Cardiac muscle cell (in vitro differentiated cells and primary cell): ENCODE data around the gene ZNRF4. TPM values are rescaled to one million over a fixed set of nuclear protein-coding genes. Genes with fewer than 3 reads are reported as not detected.

ENCODE experiments used
- DNase-seq, 2 donors: peaks; one replicate each; pipeline versions ENCODE4 v3.0.0 to v3.0.0-alpha.2; 2010 to 2017; ENCODE audit warnings: low read depth in 1 of 2, low spot score in 1 of 2
- H3K27ac ChIP-seq: fragments of 200-600 bp; sonication (generic); 2 replicates; pipeline ENCODE4 v1.5.1; 2016
- H3K27me3 ChIP-seq: fragments of 200-600 bp; sonication (generic); 2 replicates; pipeline ENCODE4 v1.6.0; 2016; ENCODE audit warnings: control low read depth
- H3K36me3 ChIP-seq: fragments of 200-600 bp; sonication (generic); 2 replicates; pipeline ENCODE4 v1.5.1; 2016; ENCODE audit warnings: control low read depth
- H3K4me1 ChIP-seq: fragments of 200-600 bp; sonication (generic); 2 replicates; pipeline ENCODE4 v1.8.1; 2017; ENCODE audit warnings: low read depth, mild to moderate bottlenecking, mixed run types
- H3K4me3 ChIP-seq: fragments of 200-600 bp; sonication (generic); 2 replicates; pipeline ENCODE4 v1.5.1; 2016; ENCODE audit warnings: mild to moderate bottlenecking
- H3K9me3 ChIP-seq: fragments of 200-600 bp; sonication (generic); 2 replicates; pipeline ENCODE4 v1.5.1; 2017; ENCODE audit warnings: low read depth, mild to moderate bottlenecking, control low read depth
- polyA plus RNA-seq: library from polyadenylated mRNA; unstranded; fragments of >200 nt; fragmentation: Nextera tagmentation; extraction: Ambion mirVana; gene quantifications from 2 replicates; pipeline ENCODE4 v1.2.1, GENCODE V29; 2016
- total RNA-seq: library from RNA; depleted of rRNA; stranded (reverse); fragments of >200 nt; gene quantifications from 2 replicates; pipeline ENCODE4 v1.2.3, GENCODE V29; 2016
- TF ChIP-seq, protein P1 (sequence below): IDR thresholded peaks from 2 replicates; pipeline ENCODE4 v1.5.1; 2012; ENCODE audit warnings: low read depth, mild to moderate bottlenecking, low read length

ZNRF4 gene
- total and polyA plus RNA-seq, 2 experiments from 2014 or later = not detected

DNA sequence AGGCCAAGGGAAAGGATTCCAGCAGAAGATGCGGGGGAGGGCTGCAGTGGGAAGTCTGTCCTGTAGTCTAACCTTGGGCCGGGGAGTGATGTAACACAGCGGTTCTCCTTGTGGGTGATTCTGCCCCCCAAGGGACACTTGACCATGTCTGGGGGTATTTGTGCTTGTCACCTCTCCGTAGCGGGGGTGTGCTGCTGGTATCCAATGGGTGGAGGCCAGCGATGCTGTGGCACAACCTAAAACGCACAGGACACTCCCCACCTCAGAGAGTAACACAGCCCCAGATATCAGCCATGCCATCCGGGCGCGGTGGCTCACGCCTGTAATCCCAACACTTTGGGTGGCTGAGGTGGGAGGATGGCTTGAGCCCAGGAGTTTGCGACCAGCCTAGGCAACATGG, 36.3 kb downstream of the ZNRF4 start:
- Histone ChIP-seq H3K36me3 (no peaks in the 10 kb centered on the region), H3K4me3 (no peak overlapping the region), H3K27me3 (peaks cover 16% of the 10 kb centered on the region), H3K4me1 (peaks cover 10% of the 10 kb centered on the region), H3K27ac (no peak overlapping the region), H3K9me3 (no peaks in the 10 kb centered on the region)
- no peak for DNase-seq
- TF ChIP-seq, protein P1, sequence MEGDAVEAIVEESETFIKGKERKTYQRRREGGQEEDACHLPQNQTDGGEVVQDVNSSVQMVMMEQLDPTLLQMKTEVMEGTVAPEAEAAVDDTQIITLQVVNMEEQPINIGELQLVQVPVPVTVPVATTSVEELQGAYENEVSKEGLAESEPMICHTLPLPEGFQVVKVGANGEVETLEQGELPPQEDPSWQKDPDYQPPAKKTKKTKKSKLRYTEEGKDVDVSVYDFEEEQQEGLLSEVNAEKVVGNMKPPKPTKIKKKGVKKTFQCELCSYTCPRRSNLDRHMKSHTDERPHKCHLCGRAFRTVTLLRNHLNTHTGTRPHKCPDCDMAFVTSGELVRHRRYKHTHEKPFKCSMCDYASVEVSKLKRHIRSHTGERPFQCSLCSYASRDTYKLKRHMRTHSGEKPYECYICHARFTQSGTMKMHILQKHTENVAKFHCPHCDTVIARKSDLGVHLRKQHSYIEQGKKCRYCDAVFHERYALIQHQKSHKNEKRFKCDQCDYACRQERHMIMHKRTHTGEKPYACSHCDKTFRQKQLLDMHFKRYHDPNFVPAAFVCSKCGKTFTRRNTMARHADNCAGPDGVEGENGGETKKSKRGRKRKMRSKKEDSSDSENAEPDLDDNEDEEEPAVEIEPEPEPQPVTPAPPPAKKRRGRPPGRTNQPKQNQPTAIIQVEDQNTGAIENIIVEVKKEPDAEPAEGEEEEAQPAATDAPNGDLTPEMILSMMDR = no peak

- no peaks in the 10 kb centered on the region for H3K36me3 ChIP-seq
- DNase-seq = no peak
- peaks cover 17% of the 10 kb centered on the region for H3K27me3 ChIP-seq
- peaks cover 10% of the 10 kb centered on the region for H3K4me1 ChIP-seq
- H3K9me3 ChIP-seq = no peaks in the 10 kb centered on the region
- no peak overlapping the region for H3K27ac ChIP-seq
- H3K4me3 ChIP-seq = no peak overlapping the region
- TF ChIP-seq, protein P1 = no peak
Measured at GRCh38 chr19:5492281-5492634, 37.0 kb downstream of the ZNRF4 start.

DNA sequence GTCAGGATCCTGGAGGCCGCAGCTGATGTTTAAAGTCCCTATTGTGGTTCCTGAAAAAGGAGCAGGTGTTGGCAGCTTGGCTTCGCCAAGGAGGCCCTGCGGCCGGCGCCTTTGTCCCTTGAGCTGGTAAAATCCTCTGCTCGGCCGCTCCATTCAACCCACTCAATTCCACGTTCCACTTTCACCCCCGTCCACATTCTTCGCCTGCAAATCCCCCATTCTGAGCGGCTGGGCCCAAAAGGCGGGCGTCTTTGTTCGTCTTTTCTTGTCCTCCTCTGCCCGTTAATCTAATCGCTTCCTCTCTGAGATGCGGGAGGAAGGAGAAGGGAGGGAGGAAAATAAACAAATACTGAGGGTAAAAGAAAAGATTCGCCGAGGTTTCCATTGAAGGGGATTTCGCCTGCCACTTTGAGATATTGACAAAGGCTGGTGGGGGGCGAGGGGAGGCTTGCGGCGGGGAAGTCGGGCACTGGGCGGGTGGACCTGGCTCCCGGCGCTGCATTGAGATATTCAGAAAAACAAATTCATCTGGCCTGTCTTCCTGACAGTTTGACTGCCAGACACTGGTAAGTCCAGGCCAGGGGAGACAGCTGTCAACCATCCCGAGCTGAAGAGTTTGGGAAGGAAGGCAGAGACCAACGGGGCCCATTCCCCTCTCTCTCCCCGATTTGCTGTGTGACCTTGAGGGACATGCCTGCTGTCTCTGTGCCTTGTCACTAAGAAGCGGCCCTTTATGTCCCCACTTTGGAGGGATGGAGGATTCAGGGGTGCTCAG, 37.6 kb downstream of the ZNRF4 start:
- no peaks in the 10 kb centered on the region for H3K36me3 ChIP-seq
- peaks cover 17% of the 10 kb centered on the region for H3K27me3 ChIP-seq
- no peak overlapping the region for H3K4me3 ChIP-seq
- no peak for DNase-seq
- TF ChIP-seq, protein P1 = no peak
- no peak overlapping the region for H3K27ac ChIP-seq
- no peaks in the 10 kb centered on the region for H3K9me3 ChIP-seq
- peaks cover 10% of the 10 kb centered on the region for H3K4me1 ChIP-seq

DNA sequence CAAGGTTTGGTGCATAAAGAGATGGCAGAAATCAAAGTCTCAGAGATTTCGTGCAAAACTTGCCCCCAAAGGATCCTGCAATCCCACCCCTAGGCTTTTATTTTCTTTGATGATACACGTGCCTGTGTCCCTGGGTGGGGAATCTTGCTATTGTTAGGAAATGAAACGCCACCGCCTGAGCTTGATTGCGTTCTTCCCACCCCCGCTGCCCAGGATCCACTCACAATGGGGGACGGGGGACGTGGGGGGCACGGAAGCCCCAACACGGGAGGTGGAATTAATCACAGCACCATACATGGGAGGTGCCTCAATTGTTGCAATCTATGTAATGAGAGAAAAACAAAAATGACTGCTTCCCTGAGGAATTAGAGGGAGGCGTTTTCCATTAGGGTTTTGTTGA, 39.6 kb downstream of the ZNRF4 start:
- Histone ChIP-seq H3K4me1 (peaks cover 6% of the 10 kb centered on the region), H3K27ac (no peak overlapping the region), H3K27me3 (peaks cover 17% of the 10 kb centered on the region), H3K4me3 (no peak overlapping the region), H3K9me3 (no peaks in the 10 kb centered on the region), H3K36me3 (no peaks in the 10 kb centered on the region)
- TF ChIP-seq, protein P1 = no peak
- no peak for DNase-seq

DNA sequence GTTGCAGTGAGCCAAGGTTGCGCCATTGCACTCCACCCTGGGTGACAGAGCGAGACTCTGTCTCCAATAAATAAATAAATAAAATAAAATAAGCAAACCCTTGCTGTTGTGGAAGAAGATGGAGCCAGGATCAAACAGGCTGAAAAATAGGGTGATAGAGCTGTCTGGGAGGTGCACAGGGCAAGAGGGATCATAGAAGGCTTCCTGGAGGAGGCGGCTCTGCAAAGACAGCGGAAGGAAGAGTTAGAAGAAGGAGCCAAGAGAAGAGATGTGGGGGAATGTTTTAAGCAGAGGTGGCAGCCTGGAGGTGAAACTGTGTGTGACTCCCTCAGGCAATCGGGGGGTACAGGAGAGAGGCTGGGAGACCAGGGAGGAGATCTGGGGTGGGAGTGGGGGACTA, 40.6 kb downstream of the ZNRF4 start:
- no peak for DNase-seq
- Histone ChIP-seq H3K4me1 (peaks cover 3% of the 10 kb centered on the region), H3K36me3 (no peaks in the 10 kb centered on the region), H3K4me3 (no peak overlapping the region), H3K27ac (no peak overlapping the region), H3K9me3 (no peaks in the 10 kb centered on the region), H3K27me3 (peaks cover 17% of the 10 kb centered on the region)
- TF ChIP-seq, protein P1 = no peak
